GM18526 (cell line): Measurements from ENCODE around the gene DUXA.

Experiments
- POLR2A ChIP-seq: IDR thresholded peaks from 3 replicates; pipeline ENCODE4 v1.6.1; 2011; ENCODE audit not compliant: insufficient read length; ENCODE audit errors: extremely low read depth

Gene DUXA

DNA sequence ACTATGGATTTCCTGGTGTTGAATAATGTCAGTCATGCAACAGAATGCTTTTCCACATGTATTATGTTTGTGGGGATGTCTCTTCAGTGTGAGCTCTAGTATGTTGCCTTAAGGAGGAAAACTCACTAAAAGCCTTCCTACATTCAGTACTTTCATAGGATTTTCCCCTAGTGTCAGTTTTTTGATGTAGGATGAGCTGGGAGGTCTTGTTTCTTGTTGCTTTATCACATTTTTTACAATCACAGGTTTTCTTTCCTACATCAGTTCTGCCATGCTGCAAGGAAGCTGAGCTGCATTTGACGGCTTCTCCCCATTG is 56.0 kb downstream of the DUXA start:
- TF ChIP-seq POLR2A = no peak

DNA sequence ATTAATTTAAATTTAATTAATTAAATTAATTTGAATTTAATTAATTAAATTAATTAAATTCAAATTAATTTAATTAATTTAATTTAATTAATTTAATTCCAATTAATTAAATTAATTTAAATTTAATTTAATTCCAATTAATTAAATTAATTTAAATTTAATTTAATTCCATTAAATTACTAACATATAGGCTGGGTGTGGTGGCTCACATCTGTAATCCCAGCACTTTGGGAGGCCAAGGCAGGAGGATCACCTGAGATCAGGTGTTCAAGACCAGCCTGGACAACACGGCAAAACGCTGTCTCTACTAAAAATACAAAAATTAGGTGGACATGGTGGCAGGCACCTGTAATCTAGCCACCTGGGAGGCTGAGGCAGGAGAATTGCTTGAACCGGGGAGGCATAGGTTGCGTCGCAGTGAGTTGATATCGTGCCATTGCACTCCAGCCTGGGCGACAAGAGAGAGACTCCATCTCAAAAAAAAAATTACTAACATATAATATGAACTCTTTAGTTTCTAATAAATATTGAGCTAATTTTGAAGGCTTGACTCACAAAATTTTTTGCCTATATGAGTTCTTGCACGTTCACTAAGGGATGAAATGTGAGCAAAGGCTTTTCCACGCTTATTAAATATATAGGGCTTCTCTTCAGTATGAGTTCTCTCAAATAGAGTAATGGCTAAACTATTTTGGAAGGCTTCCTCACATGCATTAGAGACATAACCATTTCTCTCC is 56.5 kb downstream of the DUXA start:
- TF ChIP-seq POLR2A = no peak

DNA sequence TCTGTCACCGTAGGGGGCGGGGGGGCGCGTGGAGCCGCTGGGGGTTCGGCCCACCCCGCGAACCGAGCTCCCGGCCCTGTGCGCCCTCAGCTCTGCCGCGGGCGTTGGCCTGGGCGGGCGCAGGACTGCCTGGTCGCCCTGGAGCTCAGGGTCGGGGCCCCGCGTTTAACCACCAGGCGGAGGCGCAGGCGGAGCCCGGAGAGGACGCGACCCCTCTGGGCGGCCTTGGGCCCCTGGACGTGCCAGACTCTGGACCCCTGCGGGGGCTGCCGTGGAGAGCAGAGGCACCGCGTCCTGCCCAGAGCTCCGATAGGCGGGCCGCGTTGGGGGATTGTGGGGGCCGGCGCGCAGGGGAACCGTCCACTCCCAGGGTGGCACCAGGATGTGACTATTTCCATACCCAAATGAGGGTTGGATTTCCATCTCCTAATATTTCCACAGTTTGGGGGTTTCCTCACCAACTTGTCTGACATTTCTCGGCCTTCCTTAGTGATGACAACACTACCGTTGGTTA is 60.5 kb downstream of the DUXA start:
- TF ChIP-seq POLR2A = no peak

DNA sequence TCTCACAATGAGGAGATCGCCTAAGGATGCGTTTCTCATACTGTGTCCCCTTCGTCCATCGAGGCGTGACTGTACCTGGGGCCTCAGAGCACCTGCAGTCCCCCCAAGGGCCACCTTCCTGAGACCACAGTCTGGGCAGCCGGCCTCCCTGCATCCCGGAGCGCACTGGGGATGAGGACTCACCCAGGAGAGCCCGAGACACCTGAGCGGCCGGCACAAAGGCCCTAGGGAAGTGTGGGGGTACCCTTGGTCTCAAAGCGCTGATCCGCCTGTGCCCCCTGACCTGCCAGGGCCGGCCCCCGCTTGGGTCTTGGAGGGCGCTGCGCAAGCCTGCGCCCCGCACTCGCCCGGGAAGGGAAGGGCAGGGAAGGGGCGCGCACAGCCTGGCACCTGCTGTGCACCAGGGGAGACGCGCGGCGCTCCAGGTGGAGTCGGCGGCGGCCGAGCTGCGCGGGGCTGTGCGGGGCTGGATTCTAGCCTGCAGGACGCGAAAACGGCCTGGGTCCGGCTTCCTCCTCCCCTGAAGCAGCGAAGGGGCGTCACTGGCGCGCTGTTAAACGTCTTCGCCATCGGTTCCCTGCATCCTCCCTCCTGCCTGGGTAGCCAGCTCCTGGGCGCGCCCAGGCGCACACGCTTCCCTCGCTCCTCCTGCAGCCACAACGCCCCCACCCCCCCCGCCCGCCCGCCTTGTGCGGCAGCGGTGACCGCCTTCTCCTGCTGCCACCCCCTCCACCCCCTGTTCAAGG is 61.1 kb downstream of the DUXA start:
- no peak for TF ChIP-seq POLR2A
